ENCODE measurements around the gene GLS. TPM values are rescaled to one million over a fixed set of nuclear protein-coding genes. Genes with fewer than 3 reads are reported as not detected.
"Not testable (repeated sequence)": the region's sequence is repeated elsewhere in the genome, so short reads cannot be mapped to it uniquely, and the experiment has no call there.

GLS gene
- total RNA-seq, 1 donor from 2014 or later: 10.2 TPM

- ATAC-seq (no peak), DNase-seq (ENCODE audit: low spot score) (no peak)
These were observed 41.8 kb downstream of the GLS start for GRCh38 chr2:190922376-190922775.

DNA sequence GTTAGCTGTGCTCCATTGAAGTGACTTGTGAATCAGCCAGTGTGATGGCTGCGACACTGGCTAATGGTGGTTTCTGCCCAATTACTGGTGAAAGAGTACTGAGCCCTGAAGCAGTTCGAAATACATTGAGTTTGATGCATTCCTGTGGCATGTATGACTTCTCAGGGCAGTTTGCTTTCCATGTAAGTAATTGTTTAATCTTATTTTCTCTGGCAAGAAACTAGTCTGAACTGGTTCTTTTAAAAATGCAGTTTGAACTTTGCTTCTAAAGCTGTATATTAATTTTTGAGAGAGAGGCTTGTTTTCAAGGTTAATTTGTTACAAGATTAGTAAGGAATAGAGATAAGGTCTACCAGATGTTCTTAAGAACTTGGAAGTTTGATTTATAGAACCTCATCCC lies 46.7 kb downstream of the GLS start:
- DNase-seq (ENCODE audit: low spot score) (no peak), ATAC-seq (no peak)

DNA sequence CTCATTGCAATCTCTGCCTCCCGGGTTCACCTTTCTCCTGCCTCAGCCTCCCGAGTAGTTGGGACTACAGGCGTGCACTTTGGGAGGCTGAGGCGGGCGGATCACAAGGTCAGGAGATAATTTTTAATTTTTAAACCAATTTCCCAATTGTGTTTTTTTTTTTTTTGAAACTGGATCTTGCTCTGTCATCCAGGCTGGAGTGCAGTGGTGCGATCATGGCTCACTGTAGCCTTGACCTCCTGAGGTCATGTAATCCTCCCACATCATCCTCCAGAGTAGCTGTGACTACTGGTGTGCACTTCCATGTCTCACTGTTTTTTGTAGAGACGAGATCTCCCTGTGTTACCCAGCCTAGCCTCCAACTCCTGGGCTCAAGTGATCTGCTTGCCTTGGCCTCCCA lies 49.3 kb downstream of the GLS start:
- DNase-seq (ENCODE audit: low spot score) (no peak), ATAC-seq (no peak)

GRCh38 chr2:190930411-190930810 lies 49.8 kb downstream of the GLS start:
- no peak for DNase-seq (ENCODE audit: low spot score)

GRCh38 chr2:190932514-190932913 lies 51.9 kb downstream of the GLS start:
- DNase-seq (ENCODE audit: low spot score): no peak
- ATAC-seq: no peak

More at GRCh38 chr2:190930411-190930810, 49.8 kb downstream of the GLS start:
- ATAC-seq: no peak

DNA sequence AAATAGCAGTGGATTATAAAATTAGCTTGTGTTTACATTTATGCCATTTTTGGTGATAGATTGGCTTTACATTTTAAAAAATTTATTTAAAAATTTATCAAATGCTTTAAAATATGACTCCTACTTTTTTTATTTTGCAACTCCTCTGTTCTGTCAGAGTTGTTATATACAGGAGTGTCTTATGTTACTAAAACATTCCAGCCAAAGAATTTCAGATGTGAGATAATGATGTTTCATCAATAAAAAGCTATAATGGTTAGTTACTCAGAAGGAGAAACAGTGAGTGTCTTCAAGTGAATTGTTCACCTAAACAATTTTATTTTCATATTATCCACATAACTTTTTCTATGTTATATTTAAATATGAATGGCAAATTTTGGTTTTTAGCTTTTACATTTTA lies 52.7 kb downstream of the GLS start:
- no peak for ATAC-seq
- DNase-seq (ENCODE audit: low spot score): no peak

GRCh38 chr2:190935054-190935453 lies 54.4 kb downstream of the GLS start:
- DNase-seq (ENCODE audit: low spot score) (no peak), ATAC-seq (no peak)

DNA sequence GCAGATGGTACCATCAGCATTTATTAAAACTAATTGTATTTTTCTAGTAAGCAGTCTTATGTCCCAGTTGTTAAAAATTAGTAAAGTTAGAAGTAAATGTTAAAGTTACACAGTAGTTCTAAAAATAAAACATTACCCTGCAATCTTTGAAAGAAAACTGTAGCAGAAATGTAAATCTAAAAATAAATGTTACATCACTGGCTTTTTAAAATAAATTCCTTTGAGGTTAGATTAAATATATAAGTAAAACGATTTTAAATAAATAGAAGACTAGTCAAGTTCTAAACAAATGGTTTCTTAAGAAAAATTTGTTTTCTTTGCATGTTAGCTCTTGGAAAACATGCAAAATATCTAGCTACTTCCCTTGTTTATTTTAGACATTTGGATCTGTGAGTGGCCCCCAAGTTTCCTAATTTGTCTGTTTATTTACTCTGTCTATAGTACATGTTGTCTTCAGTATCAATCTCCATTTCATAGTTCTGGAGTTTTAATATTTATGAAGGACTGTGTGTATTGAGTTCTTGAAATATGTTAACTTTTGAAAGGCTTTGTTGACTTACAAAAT lies 58.2 kb downstream of the GLS start:
- DNase-seq (ENCODE audit: low spot score): no peak
- ATAC-seq: no peak

DNA sequence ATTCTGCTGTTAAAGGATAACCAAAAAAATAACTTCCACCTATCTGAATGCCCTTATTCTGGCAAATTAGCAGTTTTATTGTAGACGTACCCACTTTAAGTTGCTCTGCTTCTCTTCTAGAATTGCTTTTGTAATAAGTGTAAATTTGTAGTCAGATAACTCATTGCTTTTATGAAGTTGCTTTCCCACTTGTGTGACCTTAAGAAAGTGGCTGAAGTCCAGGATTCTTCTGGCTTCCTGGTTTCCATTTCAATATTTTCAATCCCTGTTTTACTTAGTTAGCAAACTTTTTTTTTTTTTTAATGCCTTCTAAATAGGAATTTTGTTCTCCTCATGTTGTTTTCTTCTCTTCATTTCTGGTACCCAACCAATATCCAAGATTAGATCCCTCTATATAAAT lies 59.8 kb downstream of the GLS start:
- no peak for DNase-seq (ENCODE audit: low spot score)

GRCh38 chr2:190941571-190941970 lies 61.0 kb downstream of the GLS start:
- no peak for DNase-seq (ENCODE audit: low spot score)
- no peak for ATAC-seq

More for the DNA sequence above, 59.8 kb downstream of the GLS start:
- no peak for ATAC-seq

DNA sequence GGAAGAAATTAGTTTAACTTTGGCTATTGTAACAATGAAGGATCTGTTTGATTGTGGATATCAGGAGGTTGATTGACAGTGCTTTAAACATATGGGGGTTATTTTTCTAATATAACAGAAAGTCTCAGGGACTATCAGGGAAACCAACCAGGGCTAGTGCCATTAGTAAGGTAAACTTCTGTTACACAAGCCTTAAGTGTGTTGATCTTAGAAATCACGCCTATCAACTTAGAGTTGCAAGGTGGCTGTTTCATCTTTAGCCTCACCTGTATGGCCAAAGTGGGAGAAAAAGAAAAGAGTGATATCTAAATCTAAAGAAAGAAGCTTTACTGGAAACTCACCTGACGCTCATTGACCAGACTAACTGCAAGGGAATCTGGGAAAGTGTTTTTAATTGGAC lies 62.1 kb downstream of the GLS start:
- ATAC-seq: no peak
- no peak for DNase-seq (ENCODE audit: low spot score)

- no peak for ATAC-seq
These were observed 63.1 kb downstream of the GLS start for GRCh38 chr2:190943706-190944105.

DNA sequence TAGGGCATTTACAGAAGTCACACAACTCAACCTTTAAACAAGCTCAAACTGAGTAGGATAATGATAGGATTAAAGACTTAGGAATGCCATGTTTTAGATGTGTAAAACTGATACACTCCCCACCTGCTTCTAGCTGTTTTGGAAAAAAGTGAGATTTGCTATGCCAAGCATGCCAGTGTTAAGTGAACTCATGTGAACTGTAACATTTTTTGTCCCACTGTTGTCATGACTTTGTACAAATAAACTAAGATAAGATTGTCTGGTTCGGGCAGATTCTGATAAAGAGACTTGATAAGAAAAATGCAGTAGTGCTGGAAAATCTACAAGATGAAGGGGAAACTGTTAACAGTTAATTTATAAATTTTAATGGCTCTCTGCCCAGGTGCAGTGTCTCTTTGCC lies 66.5 kb downstream of the GLS start:
- ATAC-seq: no peak
- DNase-seq (ENCODE audit: low spot score): no peak

More at GRCh38 chr2:190943706-190944105, 63.1 kb downstream of the GLS start:
- no peak for DNase-seq (ENCODE audit: low spot score)

- peak; percentile 29 for ATAC-seq
- no peak for DNase-seq (ENCODE audit: low spot score)
These were observed 67.2 kb downstream of the GLS start for GRCh38 chr2:190947711-190948251.

- DNase-seq (ENCODE audit: low spot score) (no peak), ATAC-seq (no peak)
These were observed 68.0 kb downstream of the GLS start for GRCh38 chr2:190948671-190949070.

GRCh38 chr2:190950566-190950991 lies 70.0 kb downstream of the GLS start:
- no peak for ATAC-seq
- no peak for DNase-seq (ENCODE audit: low spot score)

GRCh38 chr2:190953257-190953656 lies 72.6 kb downstream of the GLS start:
- DNase-seq (ENCODE audit: low spot score) (no peak), ATAC-seq (no peak)

DNA sequence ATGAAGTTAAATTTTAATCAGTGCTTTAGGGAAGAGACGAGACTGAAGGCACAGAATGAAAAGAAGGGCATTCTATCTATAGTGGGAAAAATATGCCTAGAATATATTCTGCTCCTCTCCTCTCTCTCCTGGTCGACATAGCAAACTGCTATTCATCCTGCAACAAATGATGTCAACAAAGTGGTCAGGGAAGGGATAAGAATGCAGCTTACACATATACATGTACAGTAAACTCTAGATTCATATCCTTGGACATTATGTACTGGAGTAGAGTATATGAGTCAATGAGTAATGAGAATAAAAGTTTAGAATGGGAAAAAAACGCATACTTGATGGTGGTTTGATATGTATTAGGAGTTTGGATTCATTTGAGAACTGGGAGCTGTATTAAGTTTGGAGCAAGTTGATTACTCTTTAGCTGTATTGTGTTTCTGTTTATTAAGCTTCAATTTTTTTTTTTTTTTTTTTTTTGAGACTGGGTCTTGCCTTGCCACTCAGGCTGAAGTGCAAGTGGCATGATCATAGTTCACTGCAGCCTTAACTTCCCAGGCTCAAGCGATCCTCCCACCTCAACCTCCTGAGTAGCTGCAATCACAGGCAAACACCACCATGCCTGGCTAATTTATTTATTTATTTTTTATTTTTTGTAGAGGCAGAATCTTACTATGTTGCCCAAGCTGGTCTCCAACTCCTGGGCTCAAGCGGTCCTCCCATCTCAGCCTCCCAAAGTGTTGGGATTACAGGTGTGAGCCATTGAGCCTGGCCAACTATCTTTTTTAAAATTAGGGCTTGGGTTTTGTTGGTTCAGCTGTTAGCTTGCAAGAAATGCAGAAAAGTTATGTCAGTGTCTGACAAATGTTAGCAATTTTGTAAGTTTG lies 79.5 kb downstream of the GLS start:
- no peak for DNase-seq (ENCODE audit: low spot score)

DNA sequence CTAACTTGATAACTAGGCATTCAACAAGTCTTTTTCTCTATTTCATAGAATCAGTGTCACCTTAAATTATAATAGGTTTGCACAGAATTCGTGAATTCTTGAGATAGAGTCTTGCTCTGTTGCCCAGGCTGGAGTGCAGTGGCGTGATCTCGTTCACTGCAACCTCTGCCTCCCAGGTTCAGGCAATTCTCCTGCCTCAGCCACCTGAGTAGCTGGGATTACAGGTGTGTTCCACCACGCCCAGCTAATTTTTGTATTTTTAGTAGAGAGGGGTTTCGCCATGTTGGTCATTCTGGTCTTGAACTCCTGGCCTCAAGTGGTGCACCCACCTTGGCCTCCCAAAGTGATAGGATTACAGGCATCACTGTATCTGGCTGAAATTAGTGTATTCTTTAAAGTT lies 80.5 kb downstream of the GLS start:
- ATAC-seq; DNase-seq (ENCODE audit: low spot score): not testable (repeated sequence)

More for the DNA sequence above, 79.5 kb downstream of the GLS start:
- no peak for ATAC-seq

DNA sequence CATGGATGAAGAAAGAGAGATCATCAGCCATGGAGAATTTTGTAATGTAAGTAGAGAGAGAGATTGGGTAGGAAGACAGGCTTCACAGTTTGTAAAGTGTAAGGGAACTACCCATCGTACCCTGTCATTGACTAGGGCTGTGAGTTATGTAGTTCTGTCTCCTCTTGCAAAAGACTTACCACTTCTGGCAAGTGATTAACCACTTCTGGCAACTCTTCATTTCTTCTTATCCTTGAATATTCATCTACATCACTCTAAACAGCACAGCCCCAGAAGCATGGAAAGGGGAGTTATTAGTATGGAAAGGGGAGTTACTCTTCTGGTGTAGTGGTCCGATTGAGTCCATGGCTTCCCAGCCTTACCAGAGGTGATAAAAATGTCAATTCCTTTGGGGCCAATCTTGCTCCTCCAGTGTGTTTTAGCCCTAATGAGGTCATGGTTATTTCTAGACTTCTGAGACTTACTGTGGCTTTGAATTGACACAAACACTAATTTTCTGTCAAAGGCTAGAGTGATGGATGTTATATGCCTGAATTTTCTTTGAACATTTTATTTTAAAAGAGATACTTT lies 81.4 kb downstream of the GLS start:
- no peak for DNase-seq (ENCODE audit: low spot score)
- no peak for ATAC-seq

DNA sequence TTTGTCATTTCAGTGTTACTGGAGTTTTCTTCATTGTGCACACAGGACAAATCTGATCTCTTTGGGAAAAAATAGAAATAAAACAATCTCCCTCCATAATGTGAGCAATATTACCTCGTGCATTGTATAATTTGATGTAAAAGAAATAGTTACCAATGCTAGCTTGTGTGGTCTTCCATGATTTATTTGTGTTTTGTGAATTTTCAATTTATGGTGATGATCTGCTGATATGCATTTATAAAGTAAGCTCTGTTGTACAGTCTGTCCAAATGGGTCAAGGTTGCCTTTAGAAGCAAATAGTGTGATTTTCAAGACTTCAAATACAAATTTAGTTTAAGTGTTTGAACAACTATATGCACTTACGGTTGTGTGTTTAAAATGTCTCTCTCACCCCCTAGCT lies 82.5 kb downstream of the GLS start:
- ATAC-seq: no peak
- DNase-seq (ENCODE audit: low spot score): no peak
